ENCODE results near the gene PAPLN. TPM values are rescaled to one million over a fixed set of nuclear protein-coding genes. Genes with fewer than 3 reads are reported as not detected.

Gene PAPLN
- polyA plus RNA-seq, 3 donors, result 0.58 to 2.8 (median 0.73) TPM

DNA sequence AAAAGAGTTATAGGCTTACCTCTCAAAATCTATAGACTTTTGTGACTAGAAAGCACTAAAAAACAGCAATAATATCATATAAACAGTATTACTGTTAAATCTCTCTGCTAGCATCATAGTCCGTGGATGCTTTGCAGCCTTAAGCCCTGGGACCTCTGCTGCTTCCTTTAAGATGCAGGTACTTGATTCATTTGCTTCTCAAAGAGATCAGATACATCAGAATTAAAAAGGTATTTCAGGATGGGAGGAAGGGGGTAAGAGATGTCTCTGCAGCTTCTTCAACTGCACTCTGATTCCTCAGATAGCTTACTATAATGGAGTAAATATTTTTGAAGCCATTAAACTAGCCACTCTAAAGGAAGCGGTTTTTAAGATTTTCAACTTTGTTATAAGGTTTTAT, 49.3 kb downstream of the PAPLN start:
- intact Hi-C loops (cut with micrococcal nuclease), result no loop called here
- Mint-ChIP-seq H3K4me3 (no peak overlapping the region), H3K27ac (no peak overlapping the region), H3K27me3 (ENCODE audit: low read depth in 3 of 3) (no peaks in the 10 kb centered on the region), H3K4me1 (no peaks in the 10 kb centered on the region), H3K9me3 (no peaks in the 10 kb centered on the region), H3K36me3 (peaks cover 76 to 95% of the 10 kb centered on the region in 2 donors)
- no CpG with 5 or more reads among the region's 2 CpGs for WGBS (ENCODE audit: insufficient coverage)
- Histone ChIP-seq H3K27ac (ENCODE audit: low read depth in 1 of 2, low read length in 2 of 2) (no peak overlapping the region), H3K4me3 (replicated peaks in 1 of 3; ENCODE audit: low read depth in 2 of 3, low read length in 3 of 3) (no peak overlapping the region), H3K9ac (ENCODE audit: insufficient read depth, low read length, poor library complexity, severe bottlenecking) (no peak overlapping the region), H2AFZ (ENCODE audit: insufficient read depth, low read depth, low read length, poor library complexity, severe bottlenecking) (no peak overlapping the region), H3K9me3 (replicated peaks in 1 of 2; ENCODE audit: control insufficient read depth in 1 of 2, insufficient read depth in 1 of 2, low read length in 2 of 2) (no peaks in the 10 kb centered on the region), H3K36me3 (replicated peaks in 1 of 2; ENCODE audit: control insufficient read depth in 1 of 2, insufficient read depth in 2 of 2, low read length in 2 of 2) (peaks cover 81 to 97% of the 10 kb centered on the region in 2 donors), H3K79me2 (ENCODE audit: insufficient read depth, low read length) (no peaks in the 10 kb centered on the region), H4K20me1 (ENCODE audit: insufficient read depth, low read length) (peaks cover 91% of the 10 kb centered on the region), H3K27me3 (ENCODE audit: control insufficient read depth in 2 of 2, insufficient read depth in 2 of 2, low read length in 2 of 2) (no peaks in the 10 kb centered on the region), H3K4me1 (ENCODE audit: control insufficient read depth in 1 of 2, insufficient read depth in 2 of 2, low read length in 2 of 2) (no peaks in the 10 kb centered on the region), H3K4me2 (replicated peaks; ENCODE audit: extremely low read depth, low read length, poor library complexity, severe bottlenecking) (no peak overlapping the region)
- TF ChIP-seq, protein P1, sequence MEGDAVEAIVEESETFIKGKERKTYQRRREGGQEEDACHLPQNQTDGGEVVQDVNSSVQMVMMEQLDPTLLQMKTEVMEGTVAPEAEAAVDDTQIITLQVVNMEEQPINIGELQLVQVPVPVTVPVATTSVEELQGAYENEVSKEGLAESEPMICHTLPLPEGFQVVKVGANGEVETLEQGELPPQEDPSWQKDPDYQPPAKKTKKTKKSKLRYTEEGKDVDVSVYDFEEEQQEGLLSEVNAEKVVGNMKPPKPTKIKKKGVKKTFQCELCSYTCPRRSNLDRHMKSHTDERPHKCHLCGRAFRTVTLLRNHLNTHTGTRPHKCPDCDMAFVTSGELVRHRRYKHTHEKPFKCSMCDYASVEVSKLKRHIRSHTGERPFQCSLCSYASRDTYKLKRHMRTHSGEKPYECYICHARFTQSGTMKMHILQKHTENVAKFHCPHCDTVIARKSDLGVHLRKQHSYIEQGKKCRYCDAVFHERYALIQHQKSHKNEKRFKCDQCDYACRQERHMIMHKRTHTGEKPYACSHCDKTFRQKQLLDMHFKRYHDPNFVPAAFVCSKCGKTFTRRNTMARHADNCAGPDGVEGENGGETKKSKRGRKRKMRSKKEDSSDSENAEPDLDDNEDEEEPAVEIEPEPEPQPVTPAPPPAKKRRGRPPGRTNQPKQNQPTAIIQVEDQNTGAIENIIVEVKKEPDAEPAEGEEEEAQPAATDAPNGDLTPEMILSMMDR (IDR thresholded peaks at IDR 0.05), result no peak
- DNase-seq, result no peak

DNA sequence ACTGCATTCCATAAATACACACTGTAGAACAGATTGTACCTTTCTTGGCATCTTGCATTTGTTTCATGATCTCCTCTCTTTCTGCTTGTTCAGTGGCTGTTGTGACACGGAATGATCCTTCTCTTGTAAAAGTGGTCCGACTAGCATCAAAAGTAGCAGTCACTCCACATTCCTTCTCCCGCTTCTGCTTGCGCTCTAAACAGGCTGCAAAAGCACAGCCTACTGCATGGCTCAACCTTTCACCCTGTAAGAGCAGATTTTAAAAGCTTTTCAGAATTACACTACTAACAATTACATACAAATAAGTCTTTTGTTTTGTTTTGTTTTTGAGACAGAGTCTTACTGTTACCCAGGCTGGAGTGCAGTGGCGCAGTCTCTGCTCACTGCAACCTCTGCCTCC, 49.8 kb downstream of the PAPLN start:
- Histone ChIP-seq H3K36me3 (replicated peaks in 1 of 2; ENCODE audit: control insufficient read depth in 1 of 2, insufficient read depth in 2 of 2, low read length in 2 of 2) (peaks cover 80 to 97% of the 10 kb centered on the region in 2 donors), H3K79me2 (ENCODE audit: insufficient read depth, low read length) (no peaks in the 10 kb centered on the region), H2AFZ (ENCODE audit: insufficient read depth, low read depth, low read length, poor library complexity, severe bottlenecking) (no peak overlapping the region), H3K9me3 (replicated peaks in 1 of 2; ENCODE audit: control insufficient read depth in 1 of 2, insufficient read depth in 1 of 2, low read length in 2 of 2) (no peaks in the 10 kb centered on the region), H3K4me2 (replicated peaks; ENCODE audit: extremely low read depth, low read length, poor library complexity, severe bottlenecking) (no peak overlapping the region), H4K20me1 (ENCODE audit: insufficient read depth, low read length) (peaks cover 91% of the 10 kb centered on the region), H3K9ac (ENCODE audit: insufficient read depth, low read length, poor library complexity, severe bottlenecking) (no peak overlapping the region), H3K4me1 (ENCODE audit: control insufficient read depth in 1 of 2, insufficient read depth in 2 of 2, low read length in 2 of 2) (no peaks in the 10 kb centered on the region), H3K27ac (ENCODE audit: low read depth in 1 of 2, low read length in 2 of 2) (no peak overlapping the region), H3K27me3 (ENCODE audit: control insufficient read depth in 2 of 2, insufficient read depth in 2 of 2, low read length in 2 of 2) (no peaks in the 10 kb centered on the region), H3K4me3 (replicated peaks in 1 of 3; ENCODE audit: low read depth in 2 of 3, low read length in 3 of 3) (no peak overlapping the region)
- Mint-ChIP-seq H3K9me3 (no peaks in the 10 kb centered on the region), H3K27me3 (ENCODE audit: low read depth in 3 of 3) (no peaks in the 10 kb centered on the region), H3K27ac (peak overlapping the region in 1 of 7 donors; percentile 19), H3K36me3 (peaks cover 74 to 95% of the 10 kb centered on the region in 2 donors), H3K4me1 (no peaks in the 10 kb centered on the region), H3K4me3 (no peak overlapping the region)
- intact Hi-C loops (cut with micrococcal nuclease), result no loop called here
- DNase-seq, result no peak
- 100% methylated on average over 2 of the region's 5 CpGs for WGBS (ENCODE audit: insufficient coverage)
- TF ChIP-seq, protein P1 (IDR thresholded peaks at IDR 0.05), result no peak
